ENCODE data around the gene MTCL1. TPM values are rescaled to one million over a fixed set of nuclear protein-coding genes. Genes with fewer than 3 reads are reported as not detected.

MTCL1 gene
- total and polyA plus RNA-seq, 10 of the 15 experiments (the other 5 are each of a cell fraction or from before 2014, with no cell fraction given) = 0.03 to 0.36 (median 0.13) TPM; not detected in 4

- no peak overlapping the region for H3K9ac ChIP-seq (ENCODE audit: control insufficient read depth, insufficient read depth, low read length)
- intact Hi-C loops (cut with micrococcal nuclease; ENCODE audit: unreplicated experiment) = no loop called here
- peaks cover 0 to under 1% of the 10 kb centered on the region in 2 experiments; a peak in 1 of 4 replicates for H3K27me3 ChIP-seq (replicated peaks in 1 of 2; ENCODE audit: control insufficient read depth in 2 of 2, insufficient read depth in 2 of 2, low read length in 1 of 2)
- no peak overlapping the region for H3K4me2 ChIP-seq (ENCODE audit: control insufficient read depth, insufficient read depth)
- no peaks in the 10 kb centered on the region for H3K36me3 ChIP-seq (ENCODE audit: control insufficient read depth in 2 of 2, insufficient read depth in 2 of 2, low read length in 1 of 2)
- H3K4me1 ChIP-seq (ENCODE audit: control insufficient read depth, insufficient read depth, low read length) = no peaks in the 10 kb centered on the region
- ChIA-PET SMC1A (ENCODE audit: uncharacterized antibody, unreplicated experiment) (no interaction called here), CTCF (interaction anchor here (0.6 to 1.2 kb wide), 2 partner anchors 130 to 702 kb away, joined by 3 to 4 read pairs; no protein-coding TSS in a partner anchor), RAD21 (ENCODE audit: unreplicated experiment) (no interaction called here), POLR2A (no interaction called here)
- H2AFZ ChIP-seq (ENCODE audit: control insufficient read depth, low read depth, low read length) = no peak overlapping the region
- H3K9me3 ChIP-seq (replicated peaks; ENCODE audit: control insufficient read depth, insufficient read depth, low read length) = no peaks in the 10 kb centered on the region
- no peak for DNase-seq (ENCODE audit: low read depth, low spot score)
- no peaks in the 10 kb centered on the region for H3K79me2 ChIP-seq (ENCODE audit: control insufficient read depth, insufficient read depth, low read length)
- no peak for FAIRE-seq
- BruUV-seq (replicated peaks) = no TSS peak
- 56% methylated on average over 4 of the region's 4 CpGs for WGBS (ENCODE audit: insufficient coverage, insufficient replicate concordance, low lambda C conversion rate, missing lambda C conversion rate)
- no peak for TF ChIP-seq TCF7 (IDR thresholded peaks at IDR 0.05; ENCODE audit: borderline replicate concordance)
- no peak for TF ChIP-seq CHD4 (IDR thresholded peaks at IDR 0.05)
- no peak for TF ChIP-seq ZSCAN29 (IDR thresholded peaks at IDR 0.05)
- TF ChIP-seq WRNIP1 (IDR thresholded peaks at IDR 0.05; ENCODE audit: borderline replicate concordance, low read depth, low read length) = no peak
- no peak for TF ChIP-seq LARP7 (IDR thresholded peaks at IDR 0.05)
- no peak for TF ChIP-seq CUX1 (IDR thresholded peaks at IDR 0.05; ENCODE audit: insufficient replicate concordance, low read depth, low read length)
- TF ChIP-seq SMC3 (IDR thresholded peaks at IDR 0.05; ENCODE audit: borderline replicate concordance, low read length) = no peak
- in situ Hi-C loops (cut with MboI) = loop anchor here (5.0 kb wide), 1 partner anchor 34 kb away; no protein-coding TSS in a partner anchor
- no peak for ATAC-seq
- H4K20me1 ChIP-seq (ENCODE audit: control insufficient read depth, insufficient read depth) = no peaks in the 10 kb centered on the region
- H3K27ac ChIP-seq (ENCODE audit: control insufficient read depth, insufficient read depth) = no peak overlapping the region
- H3K4me3 ChIP-seq = no peak overlapping the region
Observed at GRCh38 chr18:8857806-8858205, 152.4 kb downstream of the MTCL1 start.

Data from GM12878 (cell line).